PC-3 (cell line): ENCODE results near the gene OGT. TPM values are rescaled to one million over a fixed set of nuclear protein-coding genes. Genes with fewer than 3 reads are reported as not detected.

Experiments used
- ATAC-seq: fragments of 200-7000 bp; cut with Tn5 transposase; 2 replicates; pipeline ENCODE4 v1.9.1; 2020; ENCODE audit warnings: mild to moderate bottlenecking, moderate library complexity
- BruUV-seq: library from RNA; stranded (reverse); fragments of 400-500 nt; replicated peaks from 2 replicates; lab custom pipeline; 2021; lab: Mats Ljungman, UMichigan
- CTCF ChIA-PET: fragments of 300-600 bp; sonication (Branson Sonifier 250); formaldehyde crosslinking; loops from one replicate; lab custom pipeline; 2022; ENCODE audit warnings: antibody characterized with exemption; lab: Charles Lee
- POLR2A ChIA-PET: fragments of 300-600 bp; sonication (Branson Sonifier 250); formaldehyde crosslinking; loops from one replicate; lab custom pipeline; 2022; ENCODE audit warnings: antibody characterized with exemption; ENCODE audit not compliant: unreplicated experiment; lab: Charles Lee
- DNase-seq: peaks from one replicate; pipeline ENCODE4 v3.0.0-alpha.2; 2015
- H2AFZ ChIP-seq: fragments of 300-600 bp; sonication (generic); 2 replicates; pipeline ENCODE4 v1.6.0; 2016; ENCODE audit warnings: antibody characterized with exemption, low read length
- H3F3A ChIP-seq: fragments of 300-600 bp; sonication (generic); one replicate; pipeline ENCODE4 v1.6.0; 2017; ENCODE audit warnings: antibody characterized with exemption, low read length, control low read depth, mild to moderate bottlenecking; ENCODE audit not compliant: unreplicated experiment
- H3K27ac ChIP-seq: fragments of 300-600 bp; sonication (generic); 2 replicates; pipeline ENCODE4 v1.5.1; 2016; ENCODE audit warnings: mild to moderate bottlenecking, low read length
- H3K27me3 ChIP-seq: fragments of 300-600 bp; sonication (generic); 2 replicates; pipeline ENCODE4 v1.6.1; 2016; ENCODE audit warnings: low read length, mixed read lengths
- H3K36me3 ChIP-seq: fragments of 300-600 bp; sonication (generic); 2 replicates; pipeline ENCODE4 v1.6.1; 2016; ENCODE audit warnings: low read depth, mixed run types, low read length, mixed read lengths
- H3K4me1 ChIP-seq: fragments of 300-600 bp; sonication (generic); 2 replicates; pipeline ENCODE4 v1.5.1; 2016; ENCODE audit warnings: low read length; ENCODE audit not compliant: insufficient read depth
- H3K4me2 ChIP-seq: fragments of 300-600 bp; sonication (generic); 2 replicates; pipeline ENCODE4 v1.6.0; 2016; ENCODE audit warnings: low read length
- H3K4me3 ChIP-seq: fragments of 300-600 bp; sonication (generic); 2 replicates; pipeline ENCODE4 v1.5.1; 2016; ENCODE audit warnings: mild to moderate bottlenecking, low read length, mixed read lengths
- H3K79me2 ChIP-seq: fragments of 300-600 bp; sonication (generic); 2 replicates; pipeline ENCODE4 v1.6.1; 2017; ENCODE audit warnings: low read length, mixed read lengths
- H3K9ac ChIP-seq: fragments of 300-600 bp; sonication (generic); 2 replicates; pipeline ENCODE4 v1.6.0; 2016; ENCODE audit warnings: mild to moderate bottlenecking, low read length
- H3K9me2 ChIP-seq: fragments of 300-600 bp; sonication (generic); replicated peaks from 2 replicates; pipeline ENCODE4 v1.6.1; 2016; ENCODE audit warnings: mixed run types, low read length, mixed read lengths
- H3K9me3 ChIP-seq: fragments of 300-600 bp; sonication (generic); 2 replicates; pipeline ENCODE4 v1.6.1; 2016; ENCODE audit warnings: low read length, mixed read lengths
- H4K20me1 ChIP-seq: fragments of 300-600 bp; sonication (generic); 2 replicates; pipeline ENCODE4 v1.6.1; 2016; ENCODE audit warnings: low read length, mixed read lengths
- EZH2 ChIP-seq: fragments of 300-600 bp; sonication (generic); IDR thresholded peaks from one replicate; pipeline ENCODE4 v1.6.1; 2017; ENCODE audit warnings: antibody characterized with exemption, mild to moderate bottlenecking, low read length; ENCODE audit not compliant: unreplicated experiment
- EZH2phosphoT487 ChIP-seq: fragments of 300-600 bp; sonication (generic); IDR thresholded peaks from 2 replicates; pipeline ENCODE4 v1.6.1; 2018; ENCODE audit warnings: mild to moderate bottlenecking, antibody characterized with exemption, low read length, borderline replicate concordance
- intact Hi-C: fragments of 100-400 bp; cut with micrococcal nuclease; formaldehyde crosslinking; loops from 2 replicates; pipeline ENCODE4 v1.9.0; 2023
- total RNA-seq: library from RNA; depleted of rRNA; stranded (reverse); fragments of >200 nt; gene quantifications from 2 replicates; pipeline ENCODE4 v1.2.3, GENCODE V29; 2014
- TF ChIP-seq, protein P1 (sequence below): fragments of 300-600 bp; sonication (generic); conservative IDR thresholded peaks from 2 replicates; pipeline ENCODE4 v1.5.1; 2017; ENCODE audit warnings: antibody characterized with exemption, low read depth, mild to moderate bottlenecking, low read length

The OGT gene
- total RNA-seq, 1 experiment from 2014 or later: 99.8 TPM

GRCh38 chrX:71533851-71534561 is 1.1 kb downstream of the OGT start:
- DNase-seq (peak; percentile 30), ATAC-seq (peak; percentile 19)
- Histone ChIP-seq H3K4me2 (peak overlapping the region; percentile 96), H4K20me1 (peaks cover 50% of the 10 kb centered on the region), H3K4me1 (peaks cover 26% of the 10 kb centered on the region), H3K27ac (peak overlapping the region; percentile 79), H3K79me2 (peaks cover 61% of the 10 kb centered on the region), H3K9me2 (no peaks in the 10 kb centered on the region), H3K9me3 (no peaks in the 10 kb centered on the region), H3F3A (no peaks in the 10 kb centered on the region), H3K27me3 (no peaks in the 10 kb centered on the region), H3K36me3 (peaks cover 20% of the 10 kb centered on the region), H3K4me3 (peak overlapping the region; percentile 90), H2AFZ (no peak overlapping the region), H3K9ac (peak overlapping the region; percentile 93)
- intact Hi-C loops: loop anchor here (1.0 kb wide), 1 partner anchor 52 kb away; no protein-coding TSS in a partner anchor
- POLR2A ChIA-PET: no interaction called here
- CTCF ChIA-PET: no interaction called here
- TF ChIP-seq EZH2phosphoT487 (no peak), EZH2 (no peak)
- TF ChIP-seq, protein P1, sequence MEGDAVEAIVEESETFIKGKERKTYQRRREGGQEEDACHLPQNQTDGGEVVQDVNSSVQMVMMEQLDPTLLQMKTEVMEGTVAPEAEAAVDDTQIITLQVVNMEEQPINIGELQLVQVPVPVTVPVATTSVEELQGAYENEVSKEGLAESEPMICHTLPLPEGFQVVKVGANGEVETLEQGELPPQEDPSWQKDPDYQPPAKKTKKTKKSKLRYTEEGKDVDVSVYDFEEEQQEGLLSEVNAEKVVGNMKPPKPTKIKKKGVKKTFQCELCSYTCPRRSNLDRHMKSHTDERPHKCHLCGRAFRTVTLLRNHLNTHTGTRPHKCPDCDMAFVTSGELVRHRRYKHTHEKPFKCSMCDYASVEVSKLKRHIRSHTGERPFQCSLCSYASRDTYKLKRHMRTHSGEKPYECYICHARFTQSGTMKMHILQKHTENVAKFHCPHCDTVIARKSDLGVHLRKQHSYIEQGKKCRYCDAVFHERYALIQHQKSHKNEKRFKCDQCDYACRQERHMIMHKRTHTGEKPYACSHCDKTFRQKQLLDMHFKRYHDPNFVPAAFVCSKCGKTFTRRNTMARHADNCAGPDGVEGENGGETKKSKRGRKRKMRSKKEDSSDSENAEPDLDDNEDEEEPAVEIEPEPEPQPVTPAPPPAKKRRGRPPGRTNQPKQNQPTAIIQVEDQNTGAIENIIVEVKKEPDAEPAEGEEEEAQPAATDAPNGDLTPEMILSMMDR: no peak
- BruUV-seq: no TSS peak

GRCh38 chrX:71534773-71535544 is 2.1 kb downstream of the OGT start:
- no peaks in the 10 kb centered on the region for H3K9me2 ChIP-seq
- H3K36me3 ChIP-seq: peaks cover 23% of the 10 kb centered on the region
- DNase-seq (peak; percentile 14), ATAC-seq (no peak)
- ChIA-PET CTCF (no interaction called here), POLR2A (interaction anchor here (0.6 to 0.8 kb wide), 2 partner anchors 8 to 169 kb away, joined by 8 to 12 read pairs; partner anchors contain the start of gene TAF1)
- peaks cover 59% of the 10 kb centered on the region for H4K20me1 ChIP-seq
- intact Hi-C loops: no loop called here
- no peaks in the 10 kb centered on the region for H3K9me3 ChIP-seq
- BruUV-seq: no TSS peak
- peaks cover 35% of the 10 kb centered on the region for H3K4me1 ChIP-seq
- peak overlapping the region; percentile 93 for H3K9ac ChIP-seq
- TF ChIP-seq EZH2 (no peak), EZH2phosphoT487 (no peak)
- TF ChIP-seq, protein P1: no peak
- H3K4me3 ChIP-seq: peak overlapping the region; percentile 90
- H3F3A ChIP-seq: no peaks in the 10 kb centered on the region
- no peak overlapping the region for H2AFZ ChIP-seq
- H3K27me3 ChIP-seq: no peaks in the 10 kb centered on the region
- H3K27ac ChIP-seq: 0 out of 2 replicates have a peak overlapping the region, but pooled peaks have one; percentile 79
- peaks cover 71% of the 10 kb centered on the region for H3K79me2 ChIP-seq
- peak overlapping the region; percentile 96 for H3K4me2 ChIP-seq
